Esophagus squamous epithelium (tissue), 5 donors: ENCODE measurements around the gene TUBA4A. TPM values are rescaled to one million over a fixed set of nuclear protein-coding genes. Genes with fewer than 3 reads are reported as not detected.
A peak's percentile ranks its signal among the peaks of the same experiment; 100 is the strongest.
"Not testable (repeated sequence)": the region's sequence is repeated elsewhere in the genome, so short reads cannot be mapped to it uniquely, and the experiment has no call there.

Source experiments
- DNase-seq: peaks from one replicate; lab custom pipeline; 2025; lab: John Stamatoyannopoulos, UW
- H3K27ac ChIP-seq, 4 donors: fragments of 200-600 bp; sonication (generic); one replicate each; pipeline ENCODE4 v1.5.1; 2016 to 2019; ENCODE audit warnings: mild to moderate bottlenecking in 1 of 4
- H3K27me3 ChIP-seq, 4 donors: fragments of 200-600 bp; sonication (generic); 1 replicate in 3 of 4; 2 replicates in 1 of 4; pipeline versions ENCODE4 v1.5.1 to v1.6.0; 2017 to 2021; ENCODE audit warnings: antibody characterized with exemption in 1 of 4
- H3K36me3 ChIP-seq, 3 donors: fragments of 200-600 bp; sonication (generic); one replicate each; pipeline ENCODE4 v1.5.1; 2016 to 2019
- H3K4me1 ChIP-seq, 3 donors: fragments of 200-600 bp; sonication (generic); one replicate each; pipeline ENCODE4 v1.5.1; 2017 to 2019
- H3K4me3 ChIP-seq, 4 donors: fragments of 200-600 bp; sonication (generic); 1 replicate in 3 of 4; 2 replicates in 1 of 4; pipeline ENCODE4 v1.5.1; 2016 to 2019; ENCODE audit warnings: mild to moderate bottlenecking in 2 of 4, moderate library complexity in 1 of 4
- H3K9me3 ChIP-seq, 3 donors: fragments of 200-600 bp; sonication (generic); one replicate each; pipeline ENCODE4 v1.5.1; 2016 to 2019
- POLR2A ChIP-seq, 4 donors: fragments of 450-650 bp; IDR thresholded peaks; one replicate each; pipeline ENCODE4 v1.6.1; 2017; ENCODE audit warnings: antibody characterized with exemption in 4 of 4, mild to moderate bottlenecking in 4 of 4, moderate library complexity in 3 of 4
- WGBS, 2 donors: methylation state at CpG; one replicate each; pipeline ENCODE4 v1.1.5; 2018; 5-methylcytosine and 5-hydroxymethylcytosine counted together
- intact Hi-C: fragments of 100-400 bp; cut with DNase I; formaldehyde crosslinking; loops from one replicate; pipeline ENCODE4 v1.15.0; 2022
- small RNA-seq, 4 donors: library from RNA; depleted of rRNA; stranded (forward); fragments of <200 nt; gene quantifications; one replicate each; pipeline ENCODE3, GENCODE V24; 2016
- total RNA-seq, 4 donors: library from RNA; depleted of rRNA; stranded (reverse); fragments of >200 nt; gene quantifications; one replicate each; pipeline ENCODE4 v1.1.0, GENCODE V29; 2016
- TF ChIP-seq, protein P1 (sequence below), 6 experiments: fragments of 450-650 bp in 4 of 6; fragments of 200-600 bp in 2 of 6; sonication (generic) in 2 of 6; IDR thresholded peaks; one replicate each; pipeline ENCODE4 v1.5.1; 2016 to 2019; ENCODE audit warnings: antibody characterized with exemption in 6 of 6, mild to moderate bottlenecking in 4 of 6, moderate library complexity in 4 of 6
- donor health status: DM: yes; HTN: yes; CAD: no.

TUBA4A gene
- total RNA-seq, 4 donors from 2014 or later = 104 to 258 (median 169) TPM

DNA sequence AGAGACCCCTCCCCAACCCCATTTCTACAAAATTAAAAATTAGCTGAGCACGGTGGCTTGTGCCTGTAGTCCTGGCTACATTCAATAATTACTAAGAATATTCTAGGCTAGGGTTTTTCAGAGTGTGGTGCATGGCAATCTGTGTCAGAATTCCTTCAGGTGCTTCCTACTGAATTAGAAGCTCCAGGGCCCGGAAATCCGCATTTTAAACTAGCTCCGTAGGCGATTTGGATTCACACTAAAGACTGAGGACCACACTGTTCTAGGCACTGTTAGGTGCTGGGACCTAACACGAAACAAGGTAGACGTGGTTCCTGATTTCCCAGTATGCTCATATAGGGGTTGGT is 47.8 kb downstream of the TUBA4A start:
- intact Hi-C loops = no loop called here
- H3K27ac ChIP-seq = peak overlapping the region; percentile 93 to 99 (median 97)
- DNase-seq = no peak
- 12 to 17% methylated on average over 5 to 7 of the region's 7 CpGs for WGBS, 2 donors
- no peaks in the 10 kb centered on the region for H3K9me3 ChIP-seq
- H3K27me3 ChIP-seq = no peaks in the 10 kb centered on the region
- TF ChIP-seq, protein P1, sequence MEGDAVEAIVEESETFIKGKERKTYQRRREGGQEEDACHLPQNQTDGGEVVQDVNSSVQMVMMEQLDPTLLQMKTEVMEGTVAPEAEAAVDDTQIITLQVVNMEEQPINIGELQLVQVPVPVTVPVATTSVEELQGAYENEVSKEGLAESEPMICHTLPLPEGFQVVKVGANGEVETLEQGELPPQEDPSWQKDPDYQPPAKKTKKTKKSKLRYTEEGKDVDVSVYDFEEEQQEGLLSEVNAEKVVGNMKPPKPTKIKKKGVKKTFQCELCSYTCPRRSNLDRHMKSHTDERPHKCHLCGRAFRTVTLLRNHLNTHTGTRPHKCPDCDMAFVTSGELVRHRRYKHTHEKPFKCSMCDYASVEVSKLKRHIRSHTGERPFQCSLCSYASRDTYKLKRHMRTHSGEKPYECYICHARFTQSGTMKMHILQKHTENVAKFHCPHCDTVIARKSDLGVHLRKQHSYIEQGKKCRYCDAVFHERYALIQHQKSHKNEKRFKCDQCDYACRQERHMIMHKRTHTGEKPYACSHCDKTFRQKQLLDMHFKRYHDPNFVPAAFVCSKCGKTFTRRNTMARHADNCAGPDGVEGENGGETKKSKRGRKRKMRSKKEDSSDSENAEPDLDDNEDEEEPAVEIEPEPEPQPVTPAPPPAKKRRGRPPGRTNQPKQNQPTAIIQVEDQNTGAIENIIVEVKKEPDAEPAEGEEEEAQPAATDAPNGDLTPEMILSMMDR (IDR thresholded peaks at IDR 0.05) = no peak
- TF ChIP-seq POLR2A (IDR thresholded peaks at IDR 0.05) = no peak
- peak overlapping the region; percentile 70 to 83 (median 73) for H3K4me3 ChIP-seq
- peaks cover 6 to 32% (median 23%) of the 10 kb centered on the region in 3 donors for H3K36me3 ChIP-seq
- peaks cover 12 to 34% (median 14%) of the 10 kb centered on the region in 3 donors for H3K4me1 ChIP-seq

DNA sequence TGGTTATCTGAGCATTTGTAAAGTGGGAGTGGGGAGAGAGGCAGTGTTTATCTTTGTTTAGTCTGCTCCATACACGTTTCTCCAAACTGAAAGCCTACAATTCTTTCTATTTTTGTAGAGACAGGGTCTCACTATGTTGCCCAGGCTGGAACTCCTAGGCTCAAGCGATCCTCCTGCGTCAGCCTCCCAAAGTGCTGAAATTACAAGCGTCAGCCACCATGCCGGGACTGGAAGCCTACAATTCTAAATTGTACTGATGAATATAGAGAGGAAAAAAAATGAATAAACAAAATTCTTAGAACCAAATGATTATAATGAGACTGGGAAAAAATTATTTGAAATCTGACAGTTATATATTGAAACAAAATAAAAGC is 48.6 kb downstream of the TUBA4A start:
- Histone ChIP-seq H3K36me3 (peaks cover 0 to 24% (median 15%) of the 10 kb centered on the region in 3 donors), H3K27ac (no peak overlapping the region), H3K27me3 (no peaks in the 10 kb centered on the region), H3K4me1 (peaks cover 12 to 34% (median 14%) of the 10 kb centered on the region in 3 donors), H3K9me3 (no peaks in the 10 kb centered on the region), H3K4me3 (no peak overlapping the region)
- no peak for DNase-seq
- TF ChIP-seq, protein P1 (IDR thresholded peaks at IDR 0.05) = no peak
- no peak for TF ChIP-seq POLR2A (IDR thresholded peaks at IDR 0.05)
- intact Hi-C loops = no loop called here
- WGBS, 2 donors = 79 to 88% methylated on average over 5 of the region's 5 CpGs

DNA sequence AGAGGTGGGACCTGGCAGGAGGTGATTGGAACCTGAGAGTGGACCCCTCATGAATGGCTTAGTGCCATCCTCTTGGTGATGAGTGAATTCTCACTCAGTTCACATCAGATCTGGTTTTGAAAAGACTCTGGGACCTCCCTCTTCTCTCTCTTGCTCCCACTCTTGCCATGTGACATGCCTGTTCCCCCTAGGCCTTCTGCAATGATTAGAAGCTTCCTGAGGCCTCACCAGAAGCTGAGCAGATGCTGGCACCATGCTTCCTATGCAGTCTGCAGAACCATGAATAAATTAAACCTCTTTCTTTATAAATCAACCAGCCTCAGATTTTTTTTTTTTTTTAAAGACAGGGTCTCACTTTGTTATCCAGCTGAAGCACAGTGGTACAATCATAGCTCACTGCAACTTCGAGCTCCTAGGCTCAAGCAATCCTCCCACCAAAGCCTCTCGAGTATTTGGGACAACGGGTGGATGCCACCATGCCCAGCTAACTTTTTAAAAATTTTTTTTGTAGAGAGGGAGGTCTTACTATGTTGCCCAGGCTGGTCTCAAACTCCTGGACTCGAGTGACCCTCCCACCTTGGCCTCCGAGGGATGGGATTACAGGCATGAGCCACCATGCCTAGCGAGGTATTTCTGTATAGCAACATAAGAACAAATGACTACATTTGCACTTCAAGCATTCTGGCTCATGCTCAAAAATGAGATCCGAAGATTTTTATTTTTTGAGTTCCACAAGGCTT is 49.1 kb downstream of the TUBA4A start:
- Histone ChIP-seq H3K27ac (no peak overlapping the region), H3K36me3 (peaks cover 0 to 19% (median 9%) of the 10 kb centered on the region in 3 donors), H3K4me3 (no peak overlapping the region), H3K27me3 (no peaks in the 10 kb centered on the region), H3K9me3 (no peaks in the 10 kb centered on the region), H3K4me1 (peaks cover 12 to 34% (median 14%) of the 10 kb centered on the region in 3 donors)
- intact Hi-C loops = no loop called here
- no peak for DNase-seq
- TF ChIP-seq POLR2A (IDR thresholded peaks at IDR 0.05) = no peak
- TF ChIP-seq, protein P1 (IDR thresholded peaks at IDR 0.05) = no peak
- WGBS, 2 donors = 86 to 94% methylated on average over 7 of the region's 7 CpGs

DNA sequence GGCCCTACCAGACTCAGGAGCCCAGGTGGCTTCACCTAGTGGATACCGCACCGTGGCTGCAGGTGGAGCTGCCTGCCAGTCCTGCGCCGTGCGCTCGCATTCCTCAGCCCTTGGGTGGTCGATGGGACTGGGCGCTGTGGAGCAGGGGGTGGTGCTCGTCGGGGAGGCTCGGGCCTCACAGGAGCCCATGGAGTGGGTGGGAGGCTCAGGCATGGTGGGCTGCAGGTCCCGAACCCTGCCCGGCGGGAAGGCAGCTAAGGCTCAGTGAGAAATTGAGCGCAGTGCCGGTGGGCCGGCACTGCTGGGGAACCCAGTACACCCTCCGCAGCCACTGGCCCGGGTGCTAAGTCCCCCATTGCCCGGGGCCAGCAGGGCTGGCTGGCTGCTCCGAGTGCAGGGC is 52.4 kb downstream of the TUBA4A start:
- H3K36me3 ChIP-seq, H3K4me1 ChIP-seq, H3K9me3 ChIP-seq, intact Hi-C loops, DNase-seq, H3K27me3 ChIP-seq, H3K4me3 ChIP-seq, H3K27ac ChIP-seq: not testable (repeated sequence)
- no CpG with 5 or more reads among the region's 21 CpGs for WGBS, 2 donors

DNA sequence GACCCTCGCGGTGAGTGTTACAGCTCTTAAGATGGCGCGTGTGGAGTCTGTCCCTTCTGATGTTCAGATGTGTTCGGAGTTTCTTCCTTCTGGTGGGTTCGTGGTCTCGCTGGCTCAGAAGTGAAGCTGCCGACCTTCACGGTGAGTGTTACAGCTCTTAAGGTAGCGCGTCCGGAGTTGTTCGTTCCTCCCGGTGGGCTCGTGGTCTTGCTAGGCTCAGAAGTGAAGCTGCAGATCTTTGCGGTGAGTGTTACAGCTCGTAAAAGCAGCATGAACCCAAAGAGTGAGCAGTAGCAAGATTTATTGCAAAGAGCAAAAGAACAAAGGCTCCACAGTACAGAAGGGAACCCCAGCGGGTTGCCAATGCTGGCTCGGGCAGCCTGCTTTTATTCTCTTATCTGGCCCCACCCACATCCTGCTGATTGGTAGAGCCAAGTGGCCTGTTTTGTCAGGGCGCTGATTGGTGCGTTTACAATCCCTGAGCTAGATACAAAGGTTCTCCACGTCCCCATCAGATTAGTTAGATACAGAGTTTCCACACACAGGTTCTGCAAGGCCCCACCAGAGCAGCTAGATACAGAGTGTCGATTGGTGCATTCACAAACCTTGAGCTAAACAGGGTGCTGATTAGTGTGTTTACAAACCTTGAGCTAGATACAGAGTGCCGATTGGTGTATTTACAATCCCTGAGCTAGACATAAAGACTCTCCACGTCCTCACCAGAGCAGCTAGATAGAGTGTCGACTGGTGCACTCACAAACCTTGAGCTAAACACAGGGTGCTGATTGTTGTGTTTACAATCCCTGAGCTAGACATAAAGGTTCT is 53.0 kb downstream of the TUBA4A start:
- intact Hi-C loops, DNase-seq, H3K27me3 ChIP-seq, H3K36me3 ChIP-seq, H3K27ac ChIP-seq, H3K4me1 ChIP-seq, H3K9me3 ChIP-seq, H3K4me3 ChIP-seq: not testable (repeated sequence)
- WGBS, 2 donors = 68 to 75% methylated on average over 17 to 18 of the region's 26 CpGs

Small RNAs within 50 kb of the gene (small RNA-seq; reads per million reads assigned to genes)
- gene MIR153-1 = 0 to 0.36 (median 0.29) reads per million in 4 donors

Other genes starting within 250 kb of the TUBA4A start
- gene CFAP65, start 212.4 kb downstream of the TUBA4A start, total RNA-seq = under 1 TPM in 1 of 4 donors, not detected in 3; 0.19 TPM
- gene IHH, start 193.0 kb downstream of the TUBA4A start, total RNA-seq = under 1 TPM in 1 of 4 donors, not detected in 3; 0.38 TPM
- 10 to 100 TPM in 2 of 4 donors, 1 to 10 TPM in 2; 6.3 to 14.3 (median 9.7) TPM for gene NHEJ1, start 93.1 kb downstream of the TUBA4A start, total RNA-seq
- gene SLC23A3, start 83.9 kb downstream of the TUBA4A start, total RNA-seq = 1 to 10 TPM in 2 of 4 donors, under 1 TPM in 2; 0.82 to 1.7 (median 1.3) TPM
- 10 to 100 TPM; 35.3 to 49.8 (median 42.0) TPM for gene CNPPD1, start 77.0 kb downstream of the TUBA4A start, total RNA-seq
- 10 to 100 TPM; 31.0 to 58.7 (median 41.8) TPM for gene RETREG2, start 75.6 kb downstream of the TUBA4A start, total RNA-seq
- 10 to 100 TPM; 34.6 to 49.9 (median 43.6) TPM for gene ZFAND2B, start 47.1 kb downstream of the TUBA4A start, total RNA-seq
- 10 to 100 TPM; 22.1 to 45.3 (median 31.6) TPM for gene ABCB6, start 35.0 kb downstream of the TUBA4A start, total RNA-seq
- gene ATG9A, start 24.3 kb downstream of the TUBA4A start, total RNA-seq = 10 to 100 TPM; 37.8 to 55.1 (median 45.2) TPM
- gene ANKZF1, start 24.1 kb downstream of the TUBA4A start, total RNA-seq = 10 to 100 TPM; 10.2 to 54.9 (median 27.6) TPM
- gene GLB1L, start 8.5 kb downstream of the TUBA4A start, total RNA-seq = 1 to 10 TPM; 1.2 to 2.3 (median 1.7) TPM
- gene STK16, start 8.4 kb downstream of the TUBA4A start, total RNA-seq = 10 to 100 TPM in 3 of 4 donors, 1 to 10 TPM in 1; 8.6 to 27.4 (median 19.3) TPM
- gene TUBA4B, start 675 bp downstream of the TUBA4A start, total RNA-seq = not detected
- 10 to 100 TPM; 30.3 to 72.6 (median 35.1) TPM for gene DNAJB2, start 25.4 kb upstream of the TUBA4A start, total RNA-seq
- not detected for gene PTPRN, start 55.5 kb upstream of the TUBA4A start, total RNA-seq
- not detected for gene RESP18, start 78.8 kb upstream of the TUBA4A start, total RNA-seq
- 10 to 100 TPM; 36.7 to 82.4 (median 39.5) TPM for gene DNPEP, start 134.0 kb upstream of the TUBA4A start, total RNA-seq
- gene DES, start 164.5 kb upstream of the TUBA4A start, total RNA-seq = 1,000 to 10,000 TPM in 1 of 4 donors, 100 to 1,000 TPM in 3; 120 to 2,698 (median 303) TPM
- gene SPEG, start 180.9 kb upstream of the TUBA4A start, total RNA-seq = 10 to 100 TPM in 1 of 4 donors, 1 to 10 TPM in 3; 3.8 to 29.0 (median 5.0) TPM
- gene GMPPA, start 245.0 kb upstream of the TUBA4A start, total RNA-seq = 10 to 100 TPM; 18.1 to 31.1 (median 26.4) TPM